Gastroesophageal sphincter (tissue), 4 donors: Measurements from ENCODE around the gene CDH9. TPM values are rescaled to one million over a fixed set of nuclear protein-coding genes. Genes with fewer than 3 reads are reported as not detected.

ENCODE experiments used
- ATAC-seq: fragments of 150-250 bp; one replicate; pipeline ENCODE4 v1.9.1; 2016; ENCODE audit warnings: mild to moderate bottlenecking, moderate library complexity
- H3K27ac ChIP-seq, 4 donors: fragments of 200-600 bp; sonication (generic) in 3 of 4; 1 replicate in 3 of 4; 2 replicates in 1 of 4; pipeline ENCODE4 v1.5.1; 2016 to 2019
- H3K27me3 ChIP-seq: fragments of 200-600 bp; sonication (generic); one replicate; pipeline ENCODE4 v1.5.1; 2019
- H3K36me3 ChIP-seq, 2 donors: fragments of 200-600 bp; sonication (generic); one replicate each; pipeline ENCODE4 v1.5.1; 2019; ENCODE audit warnings: control low read depth in 1 of 2
- H3K4me1 ChIP-seq, 3 donors: fragments of 200-600 bp; sonication (generic); 1 replicate in 2 of 3; 2 replicates in 1 of 3; pipeline ENCODE4 v1.5.1; 2016 to 2019; ENCODE audit warnings: control low read depth in 2 of 3
- H3K4me3 ChIP-seq, 2 donors: fragments of 200-600 bp; sonication (generic); one replicate each; pipeline ENCODE4 v1.5.1; 2019; ENCODE audit warnings: mild to moderate bottlenecking in 1 of 2, moderate library complexity in 1 of 2
- H3K9me3 ChIP-seq, 3 donors: fragments of 200-600 bp; sonication (generic); one replicate each; pipeline ENCODE4 v1.5.1; 2017 to 2019; ENCODE audit warnings: control low read depth in 2 of 3
- CTCF ChIP-seq, 4 experiments: fragments of 200-600 bp in 2 of 4; fragments of 450-650 bp in 2 of 4; sonication (generic) in 1 of 4; IDR thresholded peaks; one replicate each; pipeline ENCODE4 v1.5.1; 2017 to 2019; ENCODE audit warnings: antibody characterized with exemption in 4 of 4, mild to moderate bottlenecking in 2 of 4, moderate library complexity in 2 of 4
- EP300 ChIP-seq: sonication (generic); formaldehyde crosslinking; IDR thresholded peaks from one replicate; pipeline ENCODE4 v1.6.1; 2017; ENCODE audit warnings: antibody characterized with exemption, mild to moderate bottlenecking
- POLR2A ChIP-seq, 2 donors: fragments of 450-650 bp; IDR thresholded peaks; one replicate each; pipeline ENCODE4 v1.6.1; 2017; ENCODE audit warnings: antibody characterized with exemption in 2 of 2, mild to moderate bottlenecking in 2 of 2, moderate library complexity in 1 of 2
- POLR2AphosphoS5 ChIP-seq: sonication (generic); formaldehyde crosslinking; IDR thresholded peaks from one replicate; pipeline ENCODE4 v1.6.1; 2017; ENCODE audit warnings: antibody characterized with exemption
- WGBS, 2 donors: methylation state at CpG; one replicate each; pipeline ENCODE4 v1.1.5; 2018; ENCODE audit warnings: low coverage in 1 of 2; 5-methylcytosine and 5-hydroxymethylcytosine counted together
- total RNA-seq, 4 donors: library from RNA; depleted of rRNA; stranded (reverse); fragments of >200 nt; gene quantifications; one replicate each; pipeline ENCODE4 v1.1.0, GENCODE V29; 2016

The CDH9 gene
- total RNA-seq, 4 donors from 2014 or later = not detected

- Histone ChIP-seq H3K27me3 (no peaks in the 10 kb centered on the region), H3K4me3 (no peak overlapping the region), H3K4me1 (no peaks in the 10 kb centered on the region), H3K27ac (no peak overlapping the region), H3K36me3 (no peaks in the 10 kb centered on the region), H3K9me3 (no peaks in the 10 kb centered on the region)
- 26 to 45% methylated on average over 2 of the region's 2 CpGs for WGBS, 2 donors
- no peak for TF ChIP-seq POLR2AphosphoS5
- no peak for TF ChIP-seq EP300
- no peak for TF ChIP-seq CTCF (IDR thresholded peaks at IDR 0.05)
- no peak for TF ChIP-seq POLR2A (IDR thresholded peaks at IDR 0.05)
- ATAC-seq = no peak
Measured at GRCh38 chr5:26942481-26942880, 95.9 kb downstream of the CDH9 start.

GRCh38 chr5:26940994-26941393, 97.4 kb downstream of the CDH9 start:
- WGBS, 2 donors = 71 to 75% methylated on average over 1 of the region's 1 CpG
- no peaks in the 10 kb centered on the region for H3K4me1 ChIP-seq
- ATAC-seq = no peak
- TF ChIP-seq CTCF (IDR thresholded peaks at IDR 0.05) (no peak), POLR2A (IDR thresholded peaks at IDR 0.05) (no peak), POLR2AphosphoS5 (no peak), EP300 (no peak)
- no peak overlapping the region for H3K4me3 ChIP-seq
- no peaks in the 10 kb centered on the region for H3K27me3 ChIP-seq
- H3K27ac ChIP-seq = no peak overlapping the region
- H3K36me3 ChIP-seq = no peaks in the 10 kb centered on the region
- no peaks in the 10 kb centered on the region for H3K9me3 ChIP-seq

DNA sequence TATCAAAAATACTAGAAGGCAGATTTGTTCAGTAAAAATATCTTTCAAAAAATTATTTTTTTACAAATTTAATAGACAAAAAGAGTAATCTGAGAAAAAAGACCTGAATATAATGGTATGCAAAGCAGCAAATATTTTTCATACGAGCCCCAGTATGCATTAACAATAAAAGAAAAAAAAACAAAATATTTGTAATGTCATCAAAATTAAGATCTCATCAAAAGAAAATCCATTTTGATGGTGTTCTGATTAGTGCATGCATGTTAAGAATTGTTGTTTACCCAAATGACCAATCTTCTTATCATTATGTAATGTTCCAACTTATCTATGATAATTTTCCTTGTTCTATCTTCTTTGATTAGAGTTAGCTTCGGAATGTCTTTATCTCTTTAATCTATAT, 106.1 kb downstream of the CDH9 start:
- ATAC-seq = no peak
- WGBS, 2 donors = 63 to 68% methylated on average over 2 of the region's 2 CpGs
- H3K4me3 ChIP-seq = no peak overlapping the region
- no peaks in the 10 kb centered on the region for H3K27me3 ChIP-seq
- no peaks in the 10 kb centered on the region for H3K4me1 ChIP-seq
- H3K27ac ChIP-seq = no peak overlapping the region
- H3K9me3 ChIP-seq = no peaks in the 10 kb centered on the region
- TF ChIP-seq CTCF (IDR thresholded peaks at IDR 0.05) (no peak), POLR2A (IDR thresholded peaks at IDR 0.05) (no peak), POLR2AphosphoS5 (no peak), EP300 (no peak)
- no peaks in the 10 kb centered on the region for H3K36me3 ChIP-seq

DNA sequence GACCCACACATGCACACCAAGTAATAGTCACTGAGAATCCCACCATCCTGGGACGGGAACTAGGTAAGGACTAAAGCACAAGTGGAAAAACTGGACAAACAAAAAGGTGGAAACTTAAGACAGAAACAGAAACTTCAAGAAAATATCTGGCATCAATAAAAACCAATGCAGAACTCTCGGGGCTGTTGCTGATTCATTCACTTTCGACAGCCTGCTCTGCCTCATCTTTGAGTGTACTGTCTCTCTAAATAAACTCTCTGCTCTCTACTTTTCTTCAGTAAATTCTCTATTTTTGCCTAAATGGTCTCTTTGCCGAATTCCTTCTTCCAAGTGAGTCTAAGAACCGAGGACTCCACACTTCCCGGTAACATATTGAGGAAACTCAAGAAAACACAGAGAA, 116.9 kb downstream of the CDH9 start:
- Histone ChIP-seq H3K9me3 (peaks cover 0 to 4% (median 0%) of the 10 kb centered on the region in 3 donors), H3K27me3 (no peaks in the 10 kb centered on the region), H3K4me3 (no peak overlapping the region), H3K27ac (no peak overlapping the region), H3K36me3 (no peaks in the 10 kb centered on the region), H3K4me1 (no peaks in the 10 kb centered on the region)
- TF ChIP-seq POLR2AphosphoS5 = no peak
- no peak for TF ChIP-seq EP300
- no peak for TF ChIP-seq POLR2A (IDR thresholded peaks at IDR 0.05)
- no peak for TF ChIP-seq CTCF (IDR thresholded peaks at IDR 0.05)
- 89 to 94% methylated on average over 2 to 6 of the region's 6 CpGs for WGBS, 2 donors
- ATAC-seq = no peak

DNA sequence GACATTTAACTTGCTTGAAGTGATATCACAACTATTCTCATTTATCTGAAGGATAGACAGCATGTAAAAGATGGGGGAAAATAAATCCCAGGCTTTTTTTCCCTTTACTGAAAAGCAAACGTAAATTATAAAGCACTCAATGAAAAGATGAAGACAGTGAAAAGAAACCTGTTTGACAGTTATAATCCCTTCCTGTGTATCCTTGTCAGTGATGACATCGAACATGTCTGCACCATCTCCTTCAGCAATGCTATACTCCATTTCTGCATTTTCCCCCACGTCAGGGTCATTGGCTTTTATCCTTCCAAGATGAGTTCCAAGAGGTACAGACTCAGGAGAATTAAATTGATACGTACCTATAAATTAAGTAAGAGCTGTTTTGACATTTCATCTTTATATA, 134.9 kb downstream of the CDH9 start:
- no peak overlapping the region for H3K27ac ChIP-seq
- H3K27me3 ChIP-seq = no peaks in the 10 kb centered on the region
- no peaks in the 10 kb centered on the region for H3K4me1 ChIP-seq
- H3K36me3 ChIP-seq = no peaks in the 10 kb centered on the region
- WGBS, 2 donors = 26 to 60% methylated on average over 4 of the region's 4 CpGs
- no peak for TF ChIP-seq CTCF (IDR thresholded peaks at IDR 0.05)
- no peak for TF ChIP-seq POLR2AphosphoS5
- no peak for TF ChIP-seq POLR2A (IDR thresholded peaks at IDR 0.05)
- TF ChIP-seq EP300 = no peak
- no peak overlapping the region for H3K4me3 ChIP-seq
- ATAC-seq = no peak
- H3K9me3 ChIP-seq = no peaks in the 10 kb centered on the region
